IPS-20b (cell line): Measurements from ENCODE around the gene NTMT1.

Experiments used
- H3K27ac ChIP-seq: one replicate; pipeline ENCODE4 v1.5.1; 2013; ENCODE audit warnings: low read length
- H3K27me3 ChIP-seq: 2 replicates; pipeline ENCODE4 v1.6.1; 2013; ENCODE audit warnings: mild to moderate bottlenecking, low read length, inconsistent platforms; ENCODE audit not compliant: insufficient read depth
- H3K36me3 ChIP-seq: 2 replicates; pipeline ENCODE4 v1.6.1; 2013; ENCODE audit warnings: low read depth, mild to moderate bottlenecking, inconsistent platforms, low read length, moderate library complexity; ENCODE audit not compliant: insufficient read depth
- H3K4me1 ChIP-seq: 2 replicates; pipeline ENCODE4 v1.6.1; 2013; ENCODE audit warnings: mild to moderate bottlenecking, control low read depth, inconsistent platforms, low read length, moderate library complexity; ENCODE audit not compliant: insufficient read depth
- H3K4me3 ChIP-seq: 2 replicates; pipeline ENCODE4 v1.5.1; 2013; ENCODE audit warnings: mild to moderate bottlenecking, low read length, inconsistent platforms
- H3K9ac ChIP-seq: 2 replicates; pipeline ENCODE4 v1.6.1; 2013; ENCODE audit warnings: low read depth, mild to moderate bottlenecking, inconsistent platforms, low read length, moderate library complexity
- H3K9me3 ChIP-seq: 2 replicates; pipeline ENCODE4 v1.6.1; 2013; ENCODE audit warnings: mild to moderate bottlenecking, low read depth, low read length, inconsistent platforms; ENCODE audit not compliant: insufficient read depth

The NTMT1 gene, protein sequence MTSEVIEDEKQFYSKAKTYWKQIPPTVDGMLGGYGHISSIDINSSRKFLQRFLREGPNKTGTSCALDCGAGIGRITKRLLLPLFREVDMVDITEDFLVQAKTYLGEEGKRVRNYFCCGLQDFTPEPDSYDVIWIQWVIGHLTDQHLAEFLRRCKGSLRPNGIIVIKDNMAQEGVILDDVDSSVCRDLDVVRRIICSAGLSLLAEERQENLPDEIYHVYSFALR

GRCh38 chr9:129626079-129626624, at the start of gene NTMT1:
NTMT1 (plus strand) TSS chr9:129626163; CDS start chr9:129632704, 6,541 bp downstream.
- peak within 1 kb of the TSS; percentile 85 for H3K4me3 ChIP-seq
- H3K9me3 ChIP-seq: no peaks in the 10 kb centered on the region
- H3K27me3 ChIP-seq: peaks cover 10% of the 10 kb centered on the region
- H3K36me3 ChIP-seq: peaks cover 21% of the 10 kb centered on the region
- peaks cover 12% of the 10 kb centered on the region for H3K4me1 ChIP-seq
- H3K9ac ChIP-seq: peak within 1 kb of the TSS; percentile 90
- peak within 1 kb of the TSS; percentile 89 for H3K27ac ChIP-seq

GRCh38 chr9:129576546-129577543, 49.1 kb upstream of the NTMT1 start:
- no peak overlapping the region for H3K27ac ChIP-seq
- H3K27me3 ChIP-seq: no peaks in the 10 kb centered on the region
- no peak overlapping the region for H3K9ac ChIP-seq
- no peak overlapping the region for H3K4me3 ChIP-seq
- no peaks in the 10 kb centered on the region for H3K4me1 ChIP-seq
- H3K9me3 ChIP-seq: no peaks in the 10 kb centered on the region
- no peaks in the 10 kb centered on the region for H3K36me3 ChIP-seq

GRCh38 chr9:129579294-129579693, 46.7 kb upstream of the NTMT1 start:
- H3K27me3 ChIP-seq: no peaks in the 10 kb centered on the region
- H3K27ac ChIP-seq: no peak overlapping the region

GRCh38 chr9:129580211-129580915, 45.6 kb upstream of the NTMT1 start:
- Histone ChIP-seq H3K9me3 (no peaks in the 10 kb centered on the region), H3K27me3 (no peaks in the 10 kb centered on the region), H3K9ac (no peak overlapping the region), H3K4me3 (no peak overlapping the region), H3K4me1 (no peaks in the 10 kb centered on the region), H3K27ac (no peak overlapping the region), H3K36me3 (no peaks in the 10 kb centered on the region)

More at GRCh38 chr9:129579294-129579693, 46.7 kb upstream of the NTMT1 start:
- H3K9me3 ChIP-seq: no peaks in the 10 kb centered on the region
- no peak overlapping the region for H3K9ac ChIP-seq
- no peaks in the 10 kb centered on the region for H3K36me3 ChIP-seq
- H3K4me1 ChIP-seq: no peaks in the 10 kb centered on the region
- H3K4me3 ChIP-seq: no peak overlapping the region

GRCh38 chr9:129581505-129582189, 44.3 kb upstream of the NTMT1 start:
- no peaks in the 10 kb centered on the region for H3K36me3 ChIP-seq
- no peaks in the 10 kb centered on the region for H3K9me3 ChIP-seq
- no peak overlapping the region for H3K4me3 ChIP-seq
- H3K27ac ChIP-seq: no peak overlapping the region
- H3K4me1 ChIP-seq: no peaks in the 10 kb centered on the region
- H3K27me3 ChIP-seq: no peaks in the 10 kb centered on the region
- H3K9ac ChIP-seq: no peak overlapping the region

GRCh38 chr9:129582855-129583254, 43.1 kb upstream of the NTMT1 start:
- H3K4me3 ChIP-seq: no peak overlapping the region
- H3K9me3 ChIP-seq: no peaks in the 10 kb centered on the region
- no peaks in the 10 kb centered on the region for H3K36me3 ChIP-seq
- H3K4me1 ChIP-seq: no peaks in the 10 kb centered on the region
- no peak overlapping the region for H3K27ac ChIP-seq
- no peak overlapping the region for H3K9ac ChIP-seq
- H3K27me3 ChIP-seq: no peaks in the 10 kb centered on the region

- H3K4me1 ChIP-seq: no peaks in the 10 kb centered on the region
- no peaks in the 10 kb centered on the region for H3K9me3 ChIP-seq
- no peak overlapping the region for H3K27ac ChIP-seq
- no peak overlapping the region for H3K9ac ChIP-seq
- no peak overlapping the region for H3K4me3 ChIP-seq
- no peaks in the 10 kb centered on the region for H3K27me3 ChIP-seq
- no peaks in the 10 kb centered on the region for H3K36me3 ChIP-seq
Observed at GRCh38 chr9:129583308-129584038, 42.5 kb upstream of the NTMT1 start.

GRCh38 chr9:129584136-129584535, 41.8 kb upstream of the NTMT1 start:
- Histone ChIP-seq H3K9me3 (no peaks in the 10 kb centered on the region), H3K4me1 (no peaks in the 10 kb centered on the region), H3K36me3 (no peaks in the 10 kb centered on the region), H3K4me3 (no peak overlapping the region), H3K9ac (no peak overlapping the region), H3K27me3 (peaks cover 6% of the 10 kb centered on the region; the same call in 1 of the 2 replicates), H3K27ac (peak overlapping the region; percentile 2)

DNA sequence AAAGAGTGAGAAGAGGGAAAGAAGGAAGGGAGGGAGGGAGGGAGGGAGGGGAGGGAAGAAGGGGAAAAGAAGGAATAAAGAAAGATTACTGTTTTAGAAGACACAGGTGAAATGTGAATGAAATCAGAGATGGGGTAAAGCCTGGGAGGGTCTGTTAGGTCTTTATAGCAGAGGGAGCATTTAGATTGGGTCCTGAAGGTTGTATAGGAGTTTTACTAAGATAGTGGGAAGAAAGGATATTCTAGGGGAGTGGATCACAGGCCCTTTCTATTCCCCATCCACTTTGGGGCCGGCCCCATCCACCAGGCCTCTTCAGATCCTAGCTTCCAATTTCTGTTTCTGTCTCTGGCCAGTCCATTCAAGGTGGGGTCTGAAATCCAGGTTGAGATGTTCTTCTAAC, 40.6 kb upstream of the NTMT1 start:
- Histone ChIP-seq H3K4me1 (no peaks in the 10 kb centered on the region), H3K4me3 (no peak overlapping the region), H3K27ac (no peak overlapping the region)

DNA sequence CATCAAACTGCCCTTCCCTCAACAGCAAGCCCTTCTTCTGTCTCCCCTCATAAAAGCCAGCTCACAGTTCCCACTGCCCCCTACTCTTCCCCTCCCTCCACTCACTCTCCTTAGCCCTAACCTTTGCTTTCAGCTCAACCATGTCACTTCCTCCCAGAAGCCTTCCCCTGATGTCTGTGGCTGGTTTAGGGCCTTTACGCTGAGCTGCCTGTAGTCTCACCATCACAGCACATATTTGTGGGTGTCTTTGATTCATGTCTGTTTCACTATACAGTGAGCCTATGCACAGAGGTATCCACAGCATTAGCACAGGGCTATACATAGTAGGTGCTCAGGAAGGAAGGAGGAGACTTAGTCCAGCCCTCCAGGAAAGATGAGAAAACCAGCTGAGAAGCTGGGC, 39.7 kb upstream of the NTMT1 start:
- Histone ChIP-seq H3K9me3 (no peaks in the 10 kb centered on the region), H3K36me3 (no peaks in the 10 kb centered on the region), H3K9ac (no peak overlapping the region), H3K27ac (no peak overlapping the region), H3K4me3 (no peak overlapping the region), H3K4me1 (no peaks in the 10 kb centered on the region), H3K27me3 (peaks cover 20% of the 10 kb centered on the region)

More for the DNA sequence above, 40.6 kb upstream of the NTMT1 start:
- Histone ChIP-seq H3K9me3 (no peaks in the 10 kb centered on the region), H3K36me3 (no peaks in the 10 kb centered on the region), H3K27me3 (peaks cover 12% of the 10 kb centered on the region; the same call in 1 of the 2 replicates), H3K9ac (no peak overlapping the region)
